ENCODE measurements around the gene KIFC3. TPM values are rescaled to one million over a fixed set of nuclear protein-coding genes. Genes with fewer than 3 reads are reported as not detected.
"Not testable (repeated sequence)": the region's sequence is repeated elsewhere in the genome, so short reads cannot be mapped to it uniquely, and the experiment has no call there.

The KIFC3 gene
- total RNA-seq, 3 donors from 2014 or later: 2.7 to 4.1 (median 3.2) TPM

DNA sequence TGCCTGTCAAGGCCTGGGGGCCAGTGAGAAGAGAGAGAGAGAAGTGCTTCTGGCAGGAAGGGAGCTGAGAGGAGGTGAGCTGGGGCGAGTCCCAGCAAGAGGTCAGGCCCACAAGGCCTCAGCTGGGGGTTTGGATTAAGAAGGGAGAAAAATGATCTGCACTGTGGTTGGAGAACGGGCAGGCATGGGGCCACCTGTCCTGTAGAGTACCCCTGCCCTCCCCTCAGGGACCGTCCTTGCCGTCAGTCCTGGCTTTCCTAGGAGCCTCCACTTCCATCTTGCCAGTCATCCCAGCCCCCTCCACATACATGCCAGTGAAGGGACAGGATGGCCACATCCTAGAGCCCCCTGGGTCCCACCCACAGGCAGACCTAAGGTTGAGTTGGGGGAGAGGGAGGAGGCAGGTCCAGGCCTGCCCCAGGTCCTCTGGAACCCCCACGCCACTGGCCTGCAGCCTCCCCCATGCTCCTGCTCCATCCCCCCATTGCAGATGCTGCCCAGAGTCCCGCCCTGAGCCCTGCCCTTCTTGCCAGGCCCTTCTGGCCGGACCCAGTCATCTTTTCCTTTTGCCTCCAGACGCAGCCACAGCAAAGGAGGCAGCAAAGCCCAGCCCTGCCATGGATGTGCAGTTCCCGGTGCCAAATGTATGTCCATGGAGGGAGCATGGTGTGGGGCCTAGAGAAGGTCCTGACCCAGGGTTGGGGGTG is 47.8 kb downstream of the KIFC3 start:
- no peaks in the 10 kb centered on the region for H3K9me3 Mint-ChIP-seq
- H3K27me3 Mint-ChIP-seq (ENCODE audit: low read depth): no peaks in the 10 kb centered on the region
- ATAC-seq: no peak
- H3K4me1 Mint-ChIP-seq (ENCODE audit: low read depth): peaks cover 1% of the 10 kb centered on the region
- H3K36me3 Mint-ChIP-seq (ENCODE audit: insufficient read depth): peaks cover 17% of the 10 kb centered on the region
- H3K4me3 Mint-ChIP-seq: no peak overlapping the region
- no peak for DNase-seq

DNA sequence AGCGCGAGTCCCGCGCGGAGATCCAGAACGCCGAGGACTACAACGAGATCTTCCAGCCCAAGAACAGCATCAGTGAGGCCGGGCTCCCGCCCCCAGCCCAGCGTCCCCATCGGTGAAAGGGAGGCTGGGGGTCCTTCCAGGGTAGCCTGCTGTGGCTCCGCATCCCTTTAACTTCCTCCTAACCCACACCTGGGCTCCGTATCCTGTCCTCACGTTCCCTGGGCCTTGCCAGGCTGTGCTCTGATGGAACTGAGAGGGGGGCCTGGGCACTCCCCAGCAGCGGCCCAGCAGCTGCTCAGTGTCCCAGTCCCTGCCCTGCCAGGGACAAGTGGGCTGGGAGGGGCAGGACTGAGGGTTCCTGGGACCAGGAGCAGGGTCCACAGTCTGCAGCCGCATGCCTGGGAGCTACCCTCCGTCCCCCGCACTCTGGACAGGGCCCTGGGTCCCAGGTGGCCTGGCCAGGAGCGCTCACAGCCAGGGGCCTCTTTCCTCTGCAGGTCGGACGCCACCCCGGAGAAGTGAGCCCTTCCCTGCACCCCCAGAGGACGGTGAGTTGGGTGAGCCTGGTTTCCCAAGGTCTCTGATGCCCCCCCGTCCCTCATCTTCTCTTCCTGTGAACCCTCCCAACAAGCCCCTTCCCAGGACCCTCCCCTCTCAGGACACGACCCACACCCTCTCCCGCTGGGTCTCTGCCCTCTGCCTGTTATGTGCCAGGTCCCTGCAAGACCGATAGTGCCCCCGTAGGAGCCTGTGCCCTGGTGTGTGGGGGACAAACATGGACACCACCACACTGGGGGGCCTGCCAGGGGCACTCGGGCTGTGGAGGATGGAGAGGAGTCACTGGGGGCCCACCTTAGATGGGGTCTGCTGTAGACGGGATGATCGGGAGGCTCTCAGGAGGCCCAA is 48.6 kb downstream of the KIFC3 start:
- Mint-ChIP-seq H3K27me3 (ENCODE audit: low read depth) (no peaks in the 10 kb centered on the region), H3K4me1 (ENCODE audit: low read depth) (no peaks in the 10 kb centered on the region), H3K36me3 (ENCODE audit: insufficient read depth) (peaks cover 17% of the 10 kb centered on the region), H3K9me3 (no peaks in the 10 kb centered on the region), H3K4me3 (no peak overlapping the region)
- DNase-seq (no peak), ATAC-seq (no peak)

GRCh38 chr16:57752581-57753447 is 49.5 kb downstream of the KIFC3 start:
- Mint-ChIP-seq H3K4me1 (ENCODE audit: low read depth) (no peaks in the 10 kb centered on the region), H3K4me3 (no peak overlapping the region), H3K9me3 (no peaks in the 10 kb centered on the region), H3K36me3 (ENCODE audit: insufficient read depth) (peaks cover 17% of the 10 kb centered on the region), H3K27me3 (ENCODE audit: low read depth) (no peaks in the 10 kb centered on the region)
- ATAC-seq (no peak), DNase-seq (no peak)

GRCh38 chr16:57752203-57752580 is 50.1 kb downstream of the KIFC3 start:
- ATAC-seq: no peak
- Mint-ChIP-seq H3K36me3 (ENCODE audit: insufficient read depth) (peaks cover 17% of the 10 kb centered on the region), H3K9me3 (no peaks in the 10 kb centered on the region), H3K4me1 (ENCODE audit: low read depth) (no peaks in the 10 kb centered on the region), H3K4me3 (no peak overlapping the region), H3K27me3 (ENCODE audit: low read depth) (no peaks in the 10 kb centered on the region)
- no peak for DNase-seq

GRCh38 chr16:57751539-57752202 is 50.6 kb downstream of the KIFC3 start:
- Mint-ChIP-seq H3K36me3 (ENCODE audit: insufficient read depth) (peaks cover 17% of the 10 kb centered on the region), H3K27me3 (ENCODE audit: low read depth) (no peaks in the 10 kb centered on the region), H3K4me3 (no peak overlapping the region), H3K4me1 (ENCODE audit: low read depth) (no peaks in the 10 kb centered on the region), H3K9me3 (no peaks in the 10 kb centered on the region)
- ATAC-seq: no peak
- no peak for DNase-seq

- H3K9me3 Mint-ChIP-seq: no peaks in the 10 kb centered on the region
- H3K4me3 Mint-ChIP-seq: no peak overlapping the region
- H3K27me3 Mint-ChIP-seq (ENCODE audit: low read depth): no peaks in the 10 kb centered on the region
- no peaks in the 10 kb centered on the region for H3K4me1 Mint-ChIP-seq (ENCODE audit: low read depth)
- ATAC-seq (no peak), DNase-seq (no peak)
- peaks cover 15% of the 10 kb centered on the region for H3K36me3 Mint-ChIP-seq (ENCODE audit: insufficient read depth)
These were observed 51.3 kb downstream of the KIFC3 start for GRCh38 chr16:57750796-57751538.

DNA sequence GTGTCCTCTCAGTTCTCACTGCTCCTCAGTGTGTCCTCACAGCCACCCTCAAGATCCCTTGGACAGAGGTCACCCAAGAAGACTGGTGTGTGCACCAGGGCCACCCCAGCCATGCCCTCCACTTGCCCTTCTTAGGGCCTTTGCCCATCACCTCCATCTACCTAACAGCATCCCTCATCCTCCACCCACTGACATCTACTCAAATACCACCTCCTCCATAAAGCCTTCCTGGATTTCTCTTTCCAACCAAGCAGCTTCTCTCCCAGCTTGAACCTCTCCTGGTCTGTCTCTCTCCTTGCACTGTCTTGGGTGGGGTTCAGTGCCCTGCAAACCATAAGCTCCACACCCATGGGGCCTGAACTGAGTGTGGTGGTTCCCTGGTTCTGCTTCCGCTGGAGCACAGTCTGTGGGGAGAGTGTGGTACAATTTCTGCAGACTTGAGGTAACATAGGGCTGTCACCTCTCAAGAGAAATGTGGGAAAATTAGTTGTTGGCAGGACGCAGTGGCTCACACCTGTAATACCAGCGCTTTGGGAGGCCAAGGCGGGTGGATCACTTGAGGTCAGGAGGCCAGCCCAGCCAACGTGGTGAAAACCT is 52.3 kb downstream of the KIFC3 start:
- no peaks in the 10 kb centered on the region for H3K9me3 Mint-ChIP-seq
- H3K27me3 Mint-ChIP-seq (ENCODE audit: low read depth): no peaks in the 10 kb centered on the region
- H3K36me3 Mint-ChIP-seq (ENCODE audit: insufficient read depth): peaks cover 18% of the 10 kb centered on the region
- H3K4me3 Mint-ChIP-seq: no peak overlapping the region
- no peaks in the 10 kb centered on the region for H3K4me1 Mint-ChIP-seq (ENCODE audit: low read depth)
- ATAC-seq (no peak), DNase-seq (no peak)

DNA sequence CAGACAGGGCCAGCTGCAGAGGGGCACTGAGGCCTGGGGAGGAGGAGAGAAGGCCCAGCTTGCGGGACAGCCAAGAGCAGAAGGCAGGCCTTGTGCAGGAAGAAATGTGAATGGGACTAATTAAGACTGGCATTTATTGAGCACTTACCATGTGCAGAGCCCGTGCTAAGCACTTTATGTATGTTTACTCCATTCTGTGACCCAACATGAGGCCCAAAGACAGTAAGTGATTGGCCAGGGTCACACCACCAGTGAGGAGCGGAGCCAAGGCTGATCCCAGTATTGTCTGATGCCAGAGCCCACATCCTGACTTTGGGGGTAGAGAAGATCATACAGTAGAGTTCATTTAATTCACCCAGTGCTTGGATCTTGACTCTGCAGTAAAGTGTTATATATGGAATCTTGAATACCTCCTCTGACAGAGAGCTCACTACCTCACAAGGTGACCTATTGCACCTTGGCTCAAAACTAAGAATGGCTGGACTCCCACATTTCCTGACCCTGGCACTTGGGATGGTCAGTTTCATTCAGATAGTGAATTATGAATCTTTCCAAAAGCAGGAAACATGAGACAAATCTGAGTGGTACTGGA is 53.1 kb downstream of the KIFC3 start:
- H3K36me3 Mint-ChIP-seq (ENCODE audit: insufficient read depth): peaks cover 19% of the 10 kb centered on the region
- DNase-seq: no peak
- no peaks in the 10 kb centered on the region for H3K4me1 Mint-ChIP-seq (ENCODE audit: low read depth)
- H3K4me3 Mint-ChIP-seq: no peak overlapping the region
- no peaks in the 10 kb centered on the region for H3K27me3 Mint-ChIP-seq (ENCODE audit: low read depth)
- ATAC-seq: no peak
- no peaks in the 10 kb centered on the region for H3K9me3 Mint-ChIP-seq

DNA sequence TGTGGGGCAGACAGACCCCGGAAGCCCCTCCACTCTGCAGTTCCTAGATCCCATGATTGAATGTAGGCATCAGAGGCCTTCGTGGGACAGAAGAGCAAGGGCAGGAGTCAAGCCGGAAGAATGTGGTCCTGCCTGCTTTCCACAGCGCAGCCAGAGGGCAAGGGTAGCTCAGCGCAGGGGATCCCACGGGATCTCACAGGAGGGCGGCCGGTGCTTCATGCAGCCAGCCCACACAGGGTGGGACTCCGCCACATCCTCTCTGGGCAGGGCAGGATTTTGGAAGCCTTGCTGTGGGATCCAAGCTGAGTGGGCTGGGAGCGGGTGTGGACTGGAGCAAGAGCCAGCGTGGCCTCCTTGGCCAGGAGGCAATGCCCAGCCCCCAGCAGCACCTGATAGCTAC is 53.7 kb downstream of the KIFC3 start:
- no peak for ATAC-seq
- H3K36me3 Mint-ChIP-seq (ENCODE audit: insufficient read depth): peaks cover 16% of the 10 kb centered on the region
- H3K4me3 Mint-ChIP-seq: no peak overlapping the region
- no peaks in the 10 kb centered on the region for H3K9me3 Mint-ChIP-seq
- no peak for DNase-seq
- no peaks in the 10 kb centered on the region for H3K4me1 Mint-ChIP-seq (ENCODE audit: low read depth)
- H3K27me3 Mint-ChIP-seq (ENCODE audit: low read depth): no peaks in the 10 kb centered on the region

- no peaks in the 10 kb centered on the region for H3K9me3 Mint-ChIP-seq
- no peak overlapping the region for H3K4me3 Mint-ChIP-seq
- DNase-seq: no peak
- H3K27me3 Mint-ChIP-seq (ENCODE audit: low read depth): no peaks in the 10 kb centered on the region
- peaks cover 16% of the 10 kb centered on the region for H3K36me3 Mint-ChIP-seq (ENCODE audit: insufficient read depth)
- ATAC-seq: no peak
- no peaks in the 10 kb centered on the region for H3K4me1 Mint-ChIP-seq (ENCODE audit: low read depth)
These were observed 54.3 kb downstream of the KIFC3 start for GRCh38 chr16:57747996-57748395.

- H3K27me3 Mint-ChIP-seq (ENCODE audit: low read depth): no peaks in the 10 kb centered on the region
- ATAC-seq: no peak
- peaks cover 18% of the 10 kb centered on the region for H3K36me3 Mint-ChIP-seq (ENCODE audit: insufficient read depth)
- H3K4me3 Mint-ChIP-seq: no peak overlapping the region
- H3K4me1 Mint-ChIP-seq (ENCODE audit: low read depth): no peaks in the 10 kb centered on the region
- H3K9me3 Mint-ChIP-seq: no peaks in the 10 kb centered on the region
- no peak for DNase-seq
These were observed 54.8 kb downstream of the KIFC3 start for GRCh38 chr16:57747496-57747895.

- Mint-ChIP-seq H3K27me3 (ENCODE audit: low read depth) (no peaks in the 10 kb centered on the region), H3K36me3 (ENCODE audit: insufficient read depth) (peaks cover 18% of the 10 kb centered on the region), H3K9me3 (no peaks in the 10 kb centered on the region), H3K4me3 (no peak overlapping the region), H3K4me1 (ENCODE audit: low read depth) (no peaks in the 10 kb centered on the region)
- ATAC-seq: no peak
- DNase-seq: no peak
These were observed 55.2 kb downstream of the KIFC3 start for GRCh38 chr16:57747091-57747490.

GRCh38 chr16:57746316-57746715 is 56.0 kb downstream of the KIFC3 start:
- not testable (repeated sequence) for H3K4me3 Mint-ChIP-seq; H3K27me3 Mint-ChIP-seq (ENCODE audit: low read depth); H3K9me3 Mint-ChIP-seq; DNase-seq; H3K4me1 Mint-ChIP-seq (ENCODE audit: low read depth); ATAC-seq
- H3K36me3 Mint-ChIP-seq (ENCODE audit: insufficient read depth): peaks cover 13% of the 10 kb centered on the region
